Lower leg skin (tissue), 3 donors: ENCODE measurements around the gene NR3C2.

ENCODE experiments used
- POLR2A ChIP-seq, 2 donors: fragments of 450-650 bp; IDR thresholded peaks; one replicate each; pipeline ENCODE4 v1.6.1; 2016 to 2017; ENCODE audit warnings: antibody characterized with exemption in 2 of 2, mild to moderate bottlenecking in 1 of 2, moderate library complexity in 1 of 2
- TF ChIP-seq, protein P1 (sequence below), 3 donors: fragments of 450-650 bp; IDR thresholded peaks; one replicate each; pipeline ENCODE4 v1.5.1; 2016; ENCODE audit warnings: antibody characterized with exemption in 3 of 3, mild to moderate bottlenecking in 3 of 3, moderate library complexity in 2 of 3

DNA sequence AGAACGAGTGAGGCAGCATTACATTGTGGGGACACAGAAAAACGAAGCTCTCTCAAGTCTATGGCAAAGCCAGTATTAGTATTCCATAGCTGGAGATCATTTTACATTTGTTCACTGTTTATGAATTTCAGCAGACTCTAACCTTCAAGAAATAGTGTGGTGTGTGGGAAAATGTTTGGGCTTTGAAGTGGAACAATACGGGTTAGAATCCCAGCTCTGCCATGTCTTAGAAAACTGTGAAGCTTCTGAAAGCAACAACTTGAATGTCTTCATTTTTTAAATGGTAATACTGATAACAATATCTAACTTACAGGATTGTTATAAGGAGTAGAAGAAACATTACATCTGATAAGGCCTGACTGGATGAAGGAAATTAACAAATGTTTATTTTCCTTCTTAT, 217.7 kb downstream of the NR3C2 start:
- TF ChIP-seq, protein P1, sequence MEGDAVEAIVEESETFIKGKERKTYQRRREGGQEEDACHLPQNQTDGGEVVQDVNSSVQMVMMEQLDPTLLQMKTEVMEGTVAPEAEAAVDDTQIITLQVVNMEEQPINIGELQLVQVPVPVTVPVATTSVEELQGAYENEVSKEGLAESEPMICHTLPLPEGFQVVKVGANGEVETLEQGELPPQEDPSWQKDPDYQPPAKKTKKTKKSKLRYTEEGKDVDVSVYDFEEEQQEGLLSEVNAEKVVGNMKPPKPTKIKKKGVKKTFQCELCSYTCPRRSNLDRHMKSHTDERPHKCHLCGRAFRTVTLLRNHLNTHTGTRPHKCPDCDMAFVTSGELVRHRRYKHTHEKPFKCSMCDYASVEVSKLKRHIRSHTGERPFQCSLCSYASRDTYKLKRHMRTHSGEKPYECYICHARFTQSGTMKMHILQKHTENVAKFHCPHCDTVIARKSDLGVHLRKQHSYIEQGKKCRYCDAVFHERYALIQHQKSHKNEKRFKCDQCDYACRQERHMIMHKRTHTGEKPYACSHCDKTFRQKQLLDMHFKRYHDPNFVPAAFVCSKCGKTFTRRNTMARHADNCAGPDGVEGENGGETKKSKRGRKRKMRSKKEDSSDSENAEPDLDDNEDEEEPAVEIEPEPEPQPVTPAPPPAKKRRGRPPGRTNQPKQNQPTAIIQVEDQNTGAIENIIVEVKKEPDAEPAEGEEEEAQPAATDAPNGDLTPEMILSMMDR (IDR thresholded peaks at IDR 0.05), result no peak
- no peak for TF ChIP-seq POLR2A (IDR thresholded peaks at IDR 0.05)
